Left lung (tissue), 10 donors: ENCODE measurements around the gene GGA3. TPM values are rescaled to one million over a fixed set of nuclear protein-coding genes. Genes with fewer than 3 reads are reported as not detected.

Source experiments
- ATAC-seq: fragments of 200-7000 bp; cut with Tn5 transposase; one replicate; pipeline ENCODE4 v1.9.1; 2020; ENCODE audit warnings: moderate library complexity
- DNase-seq, 4 donors: peaks; one replicate each; pipeline ENCODE4 v3.0.0-alpha.2; 2013 to 2020
- H3K27ac ChIP-seq, 2 donors: fragments of 200-600 bp; sonication (generic) in 1 of 2; one replicate each; pipeline versions ENCODE4 v1.5.0 to v1.8.0; 2020 to 2021
- H3K27me3 ChIP-seq, 2 donors: fragments of 200-600 bp; sonication (generic) in 1 of 2; one replicate each; pipeline versions ENCODE4 v1.5.0 to v1.8.0; 2020 to 2021
- H3K36me3 ChIP-seq, 2 donors: fragments of 200-600 bp; sonication (generic) in 1 of 2; one replicate each; pipeline versions ENCODE4 v1.5.0 to v1.8.0; 2020 to 2021
- H3K4me1 ChIP-seq, 2 donors: fragments of 200-600 bp; one replicate each; pipeline ENCODE4 v1.8.0; 2021
- H3K4me3 ChIP-seq, 2 donors: fragments of 200-600 bp; sonication (generic) in 1 of 2; one replicate each; pipeline versions ENCODE4 v1.5.0 to v1.8.0; 2020 to 2021; ENCODE audit warnings: mild to moderate bottlenecking in 1 of 2
- H3K9me3 ChIP-seq, 2 donors: fragments of 200-600 bp; sonication (generic) in 1 of 2; one replicate each; pipeline versions ENCODE4 v1.5.0 to v1.8.0; 2020 to 2021
- intact Hi-C, 2 donors: fragments of 100-400 bp; cut with DNase I; formaldehyde crosslinking; loops; one replicate each; pipeline versions ENCODE4 v1.11.2 to v1.14.2; 2022
- polyA plus RNA-seq, 6 donors: library from polyadenylated mRNA; unstranded; fragments of 120-200 nt; gene quantifications; one replicate each; pipeline ENCODE4 v1.2.1, GENCODE V29; 2013; ENCODE audit not compliant: insufficient read length in 6 of 6
- total RNA-seq, 2 donors: library from RNA; stranded (reverse); fragmentation: NEBNext Ultra II Directional; extraction: Animal tissue kit (Norgen Biotek cat#: 25700); gene quantifications; one replicate each; pipeline ENCODE4 v1.2.1, GENCODE V29; 2021
- TF ChIP-seq, protein P1 (sequence below), 2 donors: fragments of 200-600 bp; sonication (generic) in 1 of 2; IDR thresholded peaks; one replicate each; pipeline versions ENCODE4 v1.5.0 to v1.8.0; 2021; ENCODE audit warnings: antibody characterized with exemption in 2 of 2
- donor health status: DM: no; HTN: yes; CAD: no.
- donor health status: DM: no; HTN: no; CAD: no.

Gene GGA3
- total and polyA plus RNA-seq, 8 donors = 41.2 to 54.7 (median 45.1) TPM

DNA sequence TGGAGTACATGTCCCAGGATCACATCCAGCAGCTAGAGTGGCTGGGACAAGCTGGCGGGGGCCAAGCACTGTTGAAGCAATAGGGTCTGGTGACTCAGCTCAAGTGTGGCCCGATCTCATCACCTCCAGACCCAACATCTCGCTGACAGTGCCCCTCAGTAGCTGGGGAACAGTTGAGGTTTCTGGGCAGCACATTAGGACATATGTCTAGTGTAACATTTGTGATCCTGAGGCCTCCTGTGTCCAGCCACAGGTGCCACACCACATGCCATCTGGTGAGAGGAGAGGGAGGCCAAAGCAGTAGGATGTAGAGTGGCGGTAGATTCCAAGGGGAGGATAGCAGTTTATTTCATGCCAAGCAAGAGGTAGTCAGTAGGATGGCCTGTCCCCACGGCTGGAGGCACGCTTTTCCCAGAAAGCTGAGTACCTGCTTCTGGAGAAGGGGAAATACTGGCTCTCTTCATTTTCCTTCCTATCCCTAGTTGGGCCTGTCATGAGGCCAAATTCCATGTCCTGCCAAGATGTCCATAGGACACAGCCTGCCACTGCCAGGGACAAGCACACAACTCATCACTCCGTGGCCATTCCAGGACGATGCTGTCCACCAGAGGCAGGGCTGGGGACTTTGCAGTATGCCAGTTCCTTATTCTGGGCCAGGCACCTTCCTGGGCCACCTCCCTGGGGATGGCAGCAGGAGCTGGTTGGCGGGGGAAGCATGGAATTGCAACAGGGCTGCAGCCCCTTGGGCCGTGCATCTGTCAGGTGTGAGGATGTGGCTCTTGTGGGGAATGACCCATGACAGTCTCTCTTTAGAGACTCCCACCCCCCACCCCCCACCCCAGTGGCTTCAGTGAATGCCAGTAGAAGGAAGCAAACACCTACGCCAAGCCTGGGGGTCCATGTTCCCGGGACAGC is 24.0 kb downstream of the GGA3 start:
- Histone ChIP-seq H3K4me1 (peaks cover 0 to 3% of the 10 kb centered on the region in 2 donors), H3K4me3 (no peak overlapping the region), H3K9me3 (no peaks in the 10 kb centered on the region), H3K27me3 (no peaks in the 10 kb centered on the region), H3K36me3 (peaks cover 0 to 100% of the 10 kb centered on the region in 2 donors), H3K27ac (no peak overlapping the region)
- DNase-seq = no peak
- intact Hi-C loops = no loop called here
- TF ChIP-seq, protein P1, sequence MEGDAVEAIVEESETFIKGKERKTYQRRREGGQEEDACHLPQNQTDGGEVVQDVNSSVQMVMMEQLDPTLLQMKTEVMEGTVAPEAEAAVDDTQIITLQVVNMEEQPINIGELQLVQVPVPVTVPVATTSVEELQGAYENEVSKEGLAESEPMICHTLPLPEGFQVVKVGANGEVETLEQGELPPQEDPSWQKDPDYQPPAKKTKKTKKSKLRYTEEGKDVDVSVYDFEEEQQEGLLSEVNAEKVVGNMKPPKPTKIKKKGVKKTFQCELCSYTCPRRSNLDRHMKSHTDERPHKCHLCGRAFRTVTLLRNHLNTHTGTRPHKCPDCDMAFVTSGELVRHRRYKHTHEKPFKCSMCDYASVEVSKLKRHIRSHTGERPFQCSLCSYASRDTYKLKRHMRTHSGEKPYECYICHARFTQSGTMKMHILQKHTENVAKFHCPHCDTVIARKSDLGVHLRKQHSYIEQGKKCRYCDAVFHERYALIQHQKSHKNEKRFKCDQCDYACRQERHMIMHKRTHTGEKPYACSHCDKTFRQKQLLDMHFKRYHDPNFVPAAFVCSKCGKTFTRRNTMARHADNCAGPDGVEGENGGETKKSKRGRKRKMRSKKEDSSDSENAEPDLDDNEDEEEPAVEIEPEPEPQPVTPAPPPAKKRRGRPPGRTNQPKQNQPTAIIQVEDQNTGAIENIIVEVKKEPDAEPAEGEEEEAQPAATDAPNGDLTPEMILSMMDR (IDR thresholded peaks at IDR 0.05) = no peak
- ATAC-seq = no peak

DNA sequence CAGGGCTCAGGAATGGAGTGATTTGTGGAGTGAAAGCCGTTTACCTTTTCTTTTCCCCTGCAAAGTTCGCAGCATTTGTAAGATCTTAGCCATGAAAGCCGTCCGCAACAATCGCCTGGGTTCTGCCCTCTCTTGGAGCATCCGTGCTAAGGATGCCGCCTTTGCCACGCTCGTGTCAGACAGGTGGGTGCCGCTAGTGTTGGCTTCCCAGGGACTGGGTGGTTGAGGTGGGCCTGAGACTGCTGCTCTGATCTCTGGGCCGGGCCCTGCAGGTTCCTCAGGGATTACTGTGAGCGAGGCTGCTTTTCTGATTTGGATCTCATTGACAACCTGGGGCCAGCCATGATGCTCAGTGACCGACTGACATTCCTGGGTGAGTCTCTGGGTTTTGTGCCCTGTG is 28.6 kb downstream of the GGA3 start:
- no peak for ATAC-seq
- TF ChIP-seq, protein P1 (IDR thresholded peaks at IDR 0.05) = no peak
- Histone ChIP-seq H3K36me3 (peaks cover 4 to 88% of the 10 kb centered on the region in 2 donors), H3K4me1 (peaks cover 0 to 20% of the 10 kb centered on the region in 2 donors), H3K9me3 (no peaks in the 10 kb centered on the region), H3K4me3 (no peak overlapping the region), H3K27me3 (no peaks in the 10 kb centered on the region), H3K27ac (no peak overlapping the region)
- intact Hi-C loops = no loop called here
- no peak for DNase-seq

DNA sequence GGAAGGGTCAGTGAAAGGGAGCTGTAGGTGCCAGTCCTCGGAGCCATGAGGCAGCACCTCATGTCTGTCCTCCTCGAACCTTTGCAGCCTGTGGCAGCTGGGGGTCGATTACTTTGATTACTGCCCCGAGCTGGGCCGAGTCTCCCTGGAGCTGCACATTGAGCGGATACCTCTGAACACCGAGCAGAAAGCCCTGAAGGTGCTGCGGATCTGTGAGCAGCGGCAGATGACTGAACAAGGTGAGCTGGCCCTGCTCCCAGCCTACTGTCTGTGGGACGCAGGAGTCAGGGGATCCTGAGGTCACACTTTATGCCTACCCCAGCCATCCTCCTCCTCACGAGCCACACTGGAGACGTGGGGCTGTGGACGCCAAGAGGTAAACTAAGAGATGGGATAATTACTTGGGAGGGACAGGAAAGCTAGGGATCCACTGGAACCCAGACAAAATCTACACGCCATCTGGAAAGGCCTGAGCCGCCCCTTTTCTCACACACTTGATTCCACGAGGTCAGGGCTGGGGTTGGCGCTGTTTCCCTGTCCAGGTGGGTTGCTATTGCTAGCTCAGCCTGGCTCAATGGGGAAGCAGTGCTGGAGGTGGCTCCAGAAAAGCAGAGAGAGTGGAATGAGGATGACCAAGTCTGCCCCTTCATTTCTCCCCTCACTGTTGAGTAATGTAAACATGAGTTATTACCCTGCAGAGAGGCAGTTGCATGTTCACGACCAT is 29.5 kb downstream of the GGA3 start:
- Histone ChIP-seq H3K4me3 (no peak overlapping the region), H3K9me3 (no peaks in the 10 kb centered on the region), H3K4me1 (peaks cover 0 to 25% of the 10 kb centered on the region in 2 donors), H3K27ac (no peak overlapping the region), H3K27me3 (no peaks in the 10 kb centered on the region), H3K36me3 (peaks cover 4 to 81% of the 10 kb centered on the region in 2 donors)
- intact Hi-C loops = no loop called here
- ATAC-seq (no peak), DNase-seq (no peak)
- TF ChIP-seq, protein P1 (IDR thresholded peaks at IDR 0.05) = no peak

DNA sequence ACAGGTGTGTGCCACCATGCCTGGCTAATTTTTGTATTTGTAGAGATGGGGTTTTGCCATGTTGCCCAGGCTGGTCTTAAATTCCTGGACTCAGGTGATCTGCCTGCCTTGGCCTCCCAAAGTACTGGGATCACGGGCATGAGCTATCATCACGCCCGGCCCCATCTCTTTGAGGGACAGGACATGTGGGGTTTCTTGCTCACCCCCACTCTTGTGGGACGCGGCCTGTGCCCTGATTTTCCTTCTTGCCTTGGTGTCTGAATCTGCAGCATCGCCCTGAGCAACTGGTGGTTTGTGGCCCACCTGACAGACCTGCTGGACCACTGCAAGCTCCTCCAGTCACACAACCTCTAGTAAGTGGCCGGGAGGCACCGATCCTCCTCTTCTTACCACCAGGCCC is 30.3 kb downstream of the GGA3 start:
- no peak overlapping the region for H3K27ac ChIP-seq
- H3K9me3 ChIP-seq = no peaks in the 10 kb centered on the region
- TF ChIP-seq, protein P1 (IDR thresholded peaks at IDR 0.05) = no peak
- ATAC-seq (no peak), DNase-seq (no peak)
- H3K36me3 ChIP-seq = peaks cover 4 to 81% of the 10 kb centered on the region in 2 donors
- H3K27me3 ChIP-seq = no peaks in the 10 kb centered on the region
- no peak overlapping the region for H3K4me3 ChIP-seq
- peaks cover 0 to 25% of the 10 kb centered on the region in 2 donors for H3K4me1 ChIP-seq
- intact Hi-C loops = no loop called here

DNA sequence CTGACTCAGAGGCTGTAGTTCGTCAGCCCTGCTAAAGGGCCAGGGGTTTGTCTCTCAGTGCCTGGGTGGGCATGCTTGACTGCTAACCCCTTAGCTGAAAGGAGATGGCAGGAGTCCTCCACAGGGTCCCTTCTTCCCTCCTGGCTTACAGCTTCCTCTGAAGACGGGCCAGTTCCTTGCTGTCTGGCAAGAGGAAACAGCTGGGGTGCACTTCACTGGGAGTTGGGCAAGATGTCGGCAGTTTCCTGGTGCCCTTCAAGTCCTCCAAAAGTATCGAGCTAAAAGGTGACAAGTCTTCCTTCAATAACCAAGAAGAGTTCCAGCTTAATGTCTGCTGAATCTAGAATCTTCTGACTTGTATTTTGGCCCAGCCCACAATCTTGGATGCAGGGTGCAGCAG is 32.6 kb downstream of the GGA3 start:
- ATAC-seq = peak; percentile 53
- intact Hi-C loops = no loop called here

More for the DNA sequence above, 32.6 kb downstream of the GGA3 start:
- peak in 1 of 4 donors; percentile 57 for DNase-seq
- peak overlapping the region in 1 of 2 donors; percentile 90 for H3K27ac ChIP-seq
- TF ChIP-seq, protein P1 (IDR thresholded peaks at IDR 0.05) = no peak
- peaks cover 4 to 81% of the 10 kb centered on the region in 2 donors for H3K36me3 ChIP-seq
- no peaks in the 10 kb centered on the region for H3K27me3 ChIP-seq
- no peak overlapping the region for H3K4me3 ChIP-seq
- no peaks in the 10 kb centered on the region for H3K9me3 ChIP-seq
- H3K4me1 ChIP-seq = peaks cover 0 to 25% of the 10 kb centered on the region in 2 donors
